Nephron (organoid): ENCODE data around the gene ISG15.
"Not testable (repeated sequence)": the region's sequence is repeated elsewhere in the genome, so short reads cannot be mapped to it uniquely, and the experiment has no call there.

Experiments
- H3K27ac Mint-ChIP-seq, 3 experiments: 2 replicates each; pipeline ENCODE4 v1.8.0; 2020; ENCODE audit warnings: mixed read lengths in 3 of 3, mild to moderate bottlenecking in 2 of 3, moderate library complexity in 1 of 3
- H3K27me3 Mint-ChIP-seq: 2 replicates; pipeline ENCODE4 v1.8.0; 2021; ENCODE audit warnings: low read depth, mild to moderate bottlenecking, moderate library complexity, mixed read lengths
- H3K36me3 Mint-ChIP-seq: 2 replicates; pipeline ENCODE4 v1.8.0; 2020; ENCODE audit warnings: low read depth, mixed read lengths
- H3K4me1 Mint-ChIP-seq: 2 replicates; pipeline ENCODE4 v1.8.0; 2020; ENCODE audit warnings: mixed read lengths
- H3K4me3 Mint-ChIP-seq, 3 experiments: 2 replicates each; pipeline ENCODE4 v1.8.0; 2020; ENCODE audit warnings: mild to moderate bottlenecking in 3 of 3, mixed read lengths in 3 of 3, moderate library complexity in 2 of 3
- H3K9me3 Mint-ChIP-seq: 2 replicates; pipeline ENCODE4 v1.8.0; 2020; ENCODE audit warnings: mixed read lengths
- TF ChIP-seq, protein P1 (sequence below), 3 experiments: fragments of 200-600 bp; sonication (generic); IDR thresholded peaks; one replicate each; pipeline ENCODE4 v1.5.0; 2021; ENCODE audit warnings: antibody characterized with exemption in 3 of 3; ENCODE audit not compliant: unreplicated experiment in 3 of 3

ISG15 gene

DNA sequence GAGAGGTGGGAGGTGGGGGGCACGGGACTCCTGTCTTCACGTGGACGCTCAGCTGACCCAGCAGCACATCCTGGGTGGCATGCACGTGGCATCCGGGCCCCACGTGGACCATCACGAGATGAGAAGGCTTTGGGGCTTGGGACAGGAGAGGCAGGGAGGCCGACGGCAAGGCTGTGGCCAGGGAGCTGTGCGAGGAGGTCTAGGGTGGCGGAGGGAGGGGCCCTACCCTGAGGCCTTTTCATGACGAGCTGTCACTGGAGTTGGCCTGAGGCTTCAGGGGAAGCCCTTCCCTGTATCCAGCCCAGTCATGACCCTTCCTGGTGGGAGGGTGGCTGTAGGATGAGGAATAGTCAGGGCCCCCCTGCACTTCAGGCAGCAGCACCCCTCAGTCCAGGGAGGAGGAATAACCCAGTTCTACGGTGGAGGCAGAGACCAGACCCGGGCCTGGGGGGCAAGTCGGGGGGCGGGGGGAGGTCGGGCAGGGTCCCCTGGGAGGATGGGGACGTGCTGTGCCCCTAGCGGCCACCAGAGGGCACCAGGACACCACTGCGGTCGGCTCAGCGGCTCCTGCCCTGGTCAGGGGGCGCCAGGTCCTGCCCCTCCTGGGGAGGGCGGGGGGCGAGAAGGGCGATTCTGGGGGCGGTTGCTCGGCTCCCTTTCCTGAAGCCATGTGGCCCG, 29.4 kb upstream of the ISG15 start:
- Mint-ChIP-seq H3K9me3 (peaks cover 7% of the 10 kb centered on the region), H3K36me3 (no peaks in the 10 kb centered on the region), H3K27ac (no peak overlapping the region), H3K27me3 (peaks cover 43% of the 10 kb centered on the region), H3K4me1 (peaks cover 6% of the 10 kb centered on the region), H3K4me3 (peak overlapping the region in 1 of 3 experiments; percentile 21)
- TF ChIP-seq, protein P1, sequence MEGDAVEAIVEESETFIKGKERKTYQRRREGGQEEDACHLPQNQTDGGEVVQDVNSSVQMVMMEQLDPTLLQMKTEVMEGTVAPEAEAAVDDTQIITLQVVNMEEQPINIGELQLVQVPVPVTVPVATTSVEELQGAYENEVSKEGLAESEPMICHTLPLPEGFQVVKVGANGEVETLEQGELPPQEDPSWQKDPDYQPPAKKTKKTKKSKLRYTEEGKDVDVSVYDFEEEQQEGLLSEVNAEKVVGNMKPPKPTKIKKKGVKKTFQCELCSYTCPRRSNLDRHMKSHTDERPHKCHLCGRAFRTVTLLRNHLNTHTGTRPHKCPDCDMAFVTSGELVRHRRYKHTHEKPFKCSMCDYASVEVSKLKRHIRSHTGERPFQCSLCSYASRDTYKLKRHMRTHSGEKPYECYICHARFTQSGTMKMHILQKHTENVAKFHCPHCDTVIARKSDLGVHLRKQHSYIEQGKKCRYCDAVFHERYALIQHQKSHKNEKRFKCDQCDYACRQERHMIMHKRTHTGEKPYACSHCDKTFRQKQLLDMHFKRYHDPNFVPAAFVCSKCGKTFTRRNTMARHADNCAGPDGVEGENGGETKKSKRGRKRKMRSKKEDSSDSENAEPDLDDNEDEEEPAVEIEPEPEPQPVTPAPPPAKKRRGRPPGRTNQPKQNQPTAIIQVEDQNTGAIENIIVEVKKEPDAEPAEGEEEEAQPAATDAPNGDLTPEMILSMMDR (IDR thresholded peaks at IDR 0.05; ENCODE audit: unreplicated experiment in 3 of 3) = peak; percentile 95 to 96 (median 95)

DNA sequence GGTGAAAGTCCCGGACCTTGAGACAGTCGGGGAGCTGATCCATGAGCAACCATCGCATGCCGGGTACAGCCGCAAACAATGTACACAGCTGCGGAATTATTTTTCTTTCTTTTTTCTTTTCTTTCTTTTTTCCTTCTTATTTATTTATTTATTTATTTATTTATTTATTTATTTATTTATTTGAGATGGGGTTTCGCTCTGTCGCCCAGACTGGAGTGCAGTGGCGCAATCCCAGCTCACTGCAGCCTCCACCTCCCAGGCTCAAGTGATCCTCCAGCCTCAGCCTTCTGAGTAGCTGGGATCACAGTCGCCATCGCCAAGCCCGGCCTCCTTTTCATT, 28.9 kb upstream of the ISG15 start:
- Mint-ChIP-seq H3K9me3 (peaks cover 12% of the 10 kb centered on the region), H3K36me3 (no peaks in the 10 kb centered on the region), H3K27ac (no peak overlapping the region), H3K4me3 (no peak overlapping the region), H3K27me3 (peaks cover 48% of the 10 kb centered on the region), H3K4me1 (peaks cover 6% of the 10 kb centered on the region)
- TF ChIP-seq, protein P1 (IDR thresholded peaks at IDR 0.05; ENCODE audit: unreplicated experiment in 3 of 3) = peak; percentile 22 to 52 (median 40)

DNA sequence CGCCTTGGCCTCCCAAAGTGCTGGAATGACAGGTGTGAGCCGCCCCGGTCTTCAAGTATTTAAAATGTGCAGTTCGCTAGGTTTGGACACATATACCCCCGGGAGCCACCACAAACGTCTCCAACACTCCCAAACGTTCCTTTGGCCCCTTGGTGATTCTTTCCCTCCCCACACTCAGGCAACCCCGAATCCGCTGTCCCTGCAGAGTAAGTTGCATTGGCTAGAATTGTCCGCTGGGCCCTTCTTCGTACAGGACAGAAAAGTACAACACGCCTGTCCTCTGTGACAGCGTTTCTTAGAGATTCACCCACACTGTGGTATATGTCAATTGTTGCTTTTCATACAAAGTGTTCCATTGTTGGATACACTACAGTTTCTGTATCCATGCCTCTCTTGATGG, 28.2 kb upstream of the ISG15 start:
- Mint-ChIP-seq H3K4me1 (peaks cover 6% of the 10 kb centered on the region), H3K27me3 (peaks cover 54% of the 10 kb centered on the region), H3K36me3 (no peaks in the 10 kb centered on the region), H3K27ac (no peak overlapping the region), H3K4me3 (no peak overlapping the region), H3K9me3 (peaks cover 15% of the 10 kb centered on the region)
- TF ChIP-seq, protein P1 (IDR thresholded peaks at IDR 0.05; ENCODE audit: unreplicated experiment in 3 of 3) = no peak

DNA sequence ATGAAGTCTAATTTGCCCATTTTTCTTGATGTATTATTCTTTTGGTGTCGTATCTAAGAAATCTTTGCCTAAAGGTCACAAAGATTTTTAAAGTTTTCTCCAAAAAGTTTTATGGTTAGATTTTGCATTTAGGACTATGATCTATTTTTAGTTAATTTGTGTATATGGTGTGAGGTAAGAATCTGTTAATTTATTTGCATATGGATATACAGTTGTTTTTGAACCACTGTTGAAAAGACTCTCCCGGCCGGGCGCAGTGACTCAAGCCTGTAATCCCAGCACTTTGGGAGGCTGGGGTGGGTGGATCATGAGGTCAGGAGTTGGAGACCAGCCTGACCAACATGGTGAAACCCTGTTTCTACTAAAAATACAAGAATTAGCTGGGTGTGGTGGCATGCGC, 25.2 kb upstream of the ISG15 start:
- not testable (repeated sequence) for H3K4me1 Mint-ChIP-seq

DNA sequence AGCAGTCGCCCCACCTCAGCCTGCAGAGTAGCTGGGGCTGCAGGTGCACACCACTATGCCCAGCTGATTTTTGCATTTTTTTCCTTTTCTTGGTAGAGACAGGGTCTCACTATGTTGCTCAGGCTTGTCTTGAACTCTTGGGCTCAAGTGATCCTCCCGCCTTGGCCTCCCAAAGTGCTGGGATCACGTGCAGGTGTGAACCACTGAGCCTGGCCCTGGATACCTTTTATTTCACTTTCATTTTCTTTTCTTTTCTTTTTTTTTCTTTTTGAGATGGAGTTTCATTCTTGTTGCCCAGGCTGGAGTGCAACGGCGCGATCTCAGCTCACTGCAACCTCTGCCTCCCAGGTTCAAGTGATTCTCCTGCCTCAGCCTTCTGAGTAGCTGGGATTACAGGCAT, 22.0 kb upstream of the ISG15 start:
- peaks cover 53% of the 10 kb centered on the region for H3K27me3 Mint-ChIP-seq
- H3K4me3 Mint-ChIP-seq, H3K36me3 Mint-ChIP-seq, H3K27ac Mint-ChIP-seq, H3K4me1 Mint-ChIP-seq: not testable (repeated sequence)
- peaks cover 33% of the 10 kb centered on the region for H3K9me3 Mint-ChIP-seq

More for the DNA sequence above, 25.2 kb upstream of the ISG15 start:
- H3K36me3 Mint-ChIP-seq, H3K27ac Mint-ChIP-seq, H3K4me3 Mint-ChIP-seq: not testable (repeated sequence)
- Mint-ChIP-seq H3K9me3 (peaks cover 32% of the 10 kb centered on the region), H3K27me3 (peaks cover 64% of the 10 kb centered on the region)

DNA sequence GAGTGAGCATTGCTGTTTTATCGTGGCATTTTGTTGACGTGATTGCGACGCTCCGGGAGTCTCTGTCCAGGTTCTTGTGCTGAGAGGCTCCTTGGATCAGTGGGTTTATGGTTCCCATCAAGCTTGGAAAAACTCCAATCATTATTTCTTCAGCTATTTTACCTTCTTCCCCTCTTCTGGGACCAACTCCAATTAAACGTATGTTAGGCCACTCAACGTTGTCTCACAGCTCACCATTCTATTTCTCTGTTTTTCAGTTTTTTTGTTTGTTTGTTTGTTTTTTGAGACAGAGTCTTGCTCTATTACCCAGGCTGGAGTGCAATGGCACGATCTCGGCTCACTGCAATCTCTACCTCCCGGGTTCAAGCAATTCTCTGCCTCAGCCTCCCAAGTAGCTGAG, 21.4 kb upstream of the ISG15 start:
- TF ChIP-seq, protein P1 (IDR thresholded peaks at IDR 0.05; ENCODE audit: unreplicated experiment in 3 of 3) = no peak
- Mint-ChIP-seq H3K27ac (no peak overlapping the region), H3K9me3 (peaks cover 33% of the 10 kb centered on the region), H3K4me3 (no peak overlapping the region), H3K36me3 (peaks cover 6% of the 10 kb centered on the region), H3K4me1 (peaks cover 4% of the 10 kb centered on the region), H3K27me3 (peaks cover 51% of the 10 kb centered on the region)

DNA sequence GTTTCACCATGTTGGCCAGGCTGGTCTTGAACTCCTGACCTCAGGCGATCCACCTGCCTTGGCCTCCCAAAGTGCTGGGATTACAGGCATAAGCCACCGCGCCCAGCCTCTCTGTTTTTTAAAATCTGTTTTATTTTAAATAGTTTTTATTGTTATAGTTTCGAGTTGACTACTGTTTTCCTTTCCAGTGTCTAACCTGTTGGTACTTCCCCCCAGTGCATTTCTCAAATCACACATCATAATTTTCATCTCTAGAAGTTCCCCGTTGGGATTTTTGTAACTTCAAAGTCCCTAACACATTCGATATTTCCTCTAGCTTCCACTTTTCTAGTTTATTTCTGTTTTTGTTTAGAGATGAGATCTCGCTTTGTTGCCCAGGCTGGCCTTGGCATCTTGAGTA, 20.9 kb upstream of the ISG15 start:
- Mint-ChIP-seq H3K27me3 (peaks cover 55% of the 10 kb centered on the region), H3K27ac (no peak overlapping the region), H3K4me1 (peaks cover 4% of the 10 kb centered on the region), H3K9me3 (peaks cover 33% of the 10 kb centered on the region), H3K36me3 (peaks cover 6% of the 10 kb centered on the region), H3K4me3 (no peak overlapping the region)
- TF ChIP-seq, protein P1 (IDR thresholded peaks at IDR 0.05; ENCODE audit: unreplicated experiment in 3 of 3) = no peak
